GM19240 (cell line): ENCODE results near the gene MMS22L.

Source experiments
- DNase-seq: peaks from one replicate; pipeline ENCODE4 v3.0.0; 2011; ENCODE audit warnings: low spot score; ENCODE audit not compliant: insufficient read length

Gene MMS22L

GRCh38 chr6:97092673-97093305 is 190.2 kb downstream of the MMS22L start:
- DNase-seq: no peak
